Measurements from ENCODE around the gene CNTFR. TPM values are rescaled to one million over a fixed set of nuclear protein-coding genes. Genes with fewer than 3 reads are reported as not detected.
A peak's percentile ranks its signal among the peaks of the same experiment; 100 is the strongest.

Gene CNTFR
- total RNA-seq, 4 donors from 2014 or later = 0.29 to 4.6 (median 0.40) TPM; not detected in 1

DNA sequence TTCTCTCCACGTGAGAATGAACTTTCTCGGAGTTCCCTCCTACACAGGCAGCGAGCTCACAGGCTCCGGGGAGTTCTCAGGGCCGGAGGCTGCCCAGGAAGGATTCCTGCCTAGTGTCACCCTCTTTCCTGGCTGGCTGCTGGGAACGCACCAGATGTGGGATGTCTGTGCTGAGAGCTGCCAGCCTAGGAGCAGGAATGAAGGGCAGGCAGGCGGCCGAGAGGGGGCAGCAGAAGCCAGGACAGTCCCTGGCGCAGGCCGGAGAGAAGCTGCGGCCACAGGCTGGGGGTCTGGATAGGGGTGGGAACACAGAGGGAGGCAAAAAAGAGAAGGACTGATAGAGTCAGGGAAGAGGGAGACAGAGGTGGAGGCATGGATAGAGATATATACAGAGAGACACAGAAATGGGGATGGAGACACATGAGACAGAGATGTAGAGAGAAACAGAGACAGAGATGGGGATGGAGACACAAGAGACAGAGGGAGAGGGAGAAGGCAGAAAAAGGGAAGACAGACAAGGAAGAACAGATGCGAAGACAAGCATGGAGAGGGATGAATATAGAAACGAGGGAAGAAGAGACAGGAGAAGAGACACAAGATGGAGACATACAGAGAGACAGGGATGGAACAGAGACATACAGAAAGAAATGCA, 41.4 kb downstream of the CNTFR start:
- H3K27me3 ChIP-seq = peaks cover 0 to 21% (median 0%) of the 10 kb centered on the region in 4 donors
- H3K9me3 ChIP-seq = no peaks in the 10 kb centered on the region
- no peak overlapping the region for H3K4me3 ChIP-seq
- 13 to 17% methylated on average over 7 of the region's 13 CpGs for WGBS, 2 donors
- no peak overlapping the region for H3K27ac ChIP-seq
- no peak for DNase-seq
- no peaks in the 10 kb centered on the region for H3K36me3 ChIP-seq
- no peak for TF ChIP-seq POLR2A (IDR thresholded peaks at IDR 0.05)
- TF ChIP-seq, protein P1, sequence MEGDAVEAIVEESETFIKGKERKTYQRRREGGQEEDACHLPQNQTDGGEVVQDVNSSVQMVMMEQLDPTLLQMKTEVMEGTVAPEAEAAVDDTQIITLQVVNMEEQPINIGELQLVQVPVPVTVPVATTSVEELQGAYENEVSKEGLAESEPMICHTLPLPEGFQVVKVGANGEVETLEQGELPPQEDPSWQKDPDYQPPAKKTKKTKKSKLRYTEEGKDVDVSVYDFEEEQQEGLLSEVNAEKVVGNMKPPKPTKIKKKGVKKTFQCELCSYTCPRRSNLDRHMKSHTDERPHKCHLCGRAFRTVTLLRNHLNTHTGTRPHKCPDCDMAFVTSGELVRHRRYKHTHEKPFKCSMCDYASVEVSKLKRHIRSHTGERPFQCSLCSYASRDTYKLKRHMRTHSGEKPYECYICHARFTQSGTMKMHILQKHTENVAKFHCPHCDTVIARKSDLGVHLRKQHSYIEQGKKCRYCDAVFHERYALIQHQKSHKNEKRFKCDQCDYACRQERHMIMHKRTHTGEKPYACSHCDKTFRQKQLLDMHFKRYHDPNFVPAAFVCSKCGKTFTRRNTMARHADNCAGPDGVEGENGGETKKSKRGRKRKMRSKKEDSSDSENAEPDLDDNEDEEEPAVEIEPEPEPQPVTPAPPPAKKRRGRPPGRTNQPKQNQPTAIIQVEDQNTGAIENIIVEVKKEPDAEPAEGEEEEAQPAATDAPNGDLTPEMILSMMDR (IDR thresholded peaks at IDR 0.05) = peak; percentile 22 to 76 (median 66)
- intact Hi-C loops (cut with DNase I) = loop anchor here (5.0 kb wide), 1 partner anchor 54 kb away; no protein-coding TSS in a partner anchor
- H3K4me1 ChIP-seq = peaks cover 0 to 8% (median 0%) of the 10 kb centered on the region in 3 donors

DNA sequence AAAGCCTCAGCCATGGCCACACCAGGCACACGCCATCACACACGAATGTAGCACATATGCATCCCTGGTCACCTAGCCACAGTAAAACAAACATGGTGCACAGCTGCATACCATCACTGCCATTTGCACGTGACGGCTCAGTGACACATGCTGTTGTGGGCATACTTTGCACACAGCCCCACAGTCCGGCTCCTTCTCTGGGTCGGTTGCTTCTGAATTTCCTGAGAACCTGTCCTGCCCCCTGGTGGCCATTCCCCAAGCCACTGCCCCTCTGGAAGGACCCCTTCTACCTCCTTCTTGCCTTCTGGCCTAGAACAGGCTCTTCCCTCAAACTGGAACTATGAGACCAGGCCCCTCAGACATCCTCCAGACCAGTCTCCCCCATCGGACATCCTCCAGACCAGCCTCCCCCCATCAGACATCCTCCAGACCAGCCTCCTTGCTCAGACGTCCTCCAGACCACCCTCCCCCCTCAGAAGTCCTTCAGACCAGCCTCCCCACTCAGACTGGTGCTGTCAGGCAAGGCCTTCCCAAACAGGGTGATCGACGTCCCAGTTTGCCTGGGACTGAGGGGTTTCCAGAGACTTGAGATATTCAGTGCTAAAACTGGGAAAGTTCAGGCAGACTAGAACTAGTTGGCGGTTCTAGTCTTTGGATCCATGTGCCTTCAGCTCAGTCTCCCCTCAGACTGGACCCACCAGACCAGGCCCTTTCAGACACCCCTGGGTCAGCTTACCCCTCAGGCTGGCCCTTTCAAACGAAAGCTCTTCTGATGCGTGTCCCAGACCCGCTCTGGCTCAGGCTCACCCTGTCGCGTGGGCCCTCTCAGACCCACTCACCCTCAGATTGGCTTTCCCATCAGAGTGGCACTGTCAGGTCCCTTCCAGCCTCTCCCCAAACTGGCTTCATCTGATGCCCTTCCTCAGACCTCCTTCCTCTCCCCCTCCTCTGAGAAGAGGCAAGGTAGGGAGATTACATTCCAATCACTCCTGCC, 42.4 kb downstream of the CNTFR start:
- peaks cover 0 to 8% (median 0%) of the 10 kb centered on the region in 3 donors for H3K4me1 ChIP-seq
- WGBS, 2 donors = 59 to 61% methylated on average over 13 to 14 of the region's 16 CpGs
- peaks cover 0 to 21% (median 0%) of the 10 kb centered on the region in 4 donors for H3K27me3 ChIP-seq
- no peak overlapping the region for H3K27ac ChIP-seq
- TF ChIP-seq POLR2A (IDR thresholded peaks at IDR 0.05) = no peak
- TF ChIP-seq, protein P1 (IDR thresholded peaks at IDR 0.05) = peak; percentile 31 to 68 (median 52)
- intact Hi-C loops (cut with DNase I) = loop anchor here (5.0 kb wide), 1 partner anchor 55 kb away; no protein-coding TSS in a partner anchor
- no peak overlapping the region for H3K4me3 ChIP-seq
- H3K9me3 ChIP-seq = no peaks in the 10 kb centered on the region
- no peaks in the 10 kb centered on the region for H3K36me3 ChIP-seq
- no peak for DNase-seq

DNA sequence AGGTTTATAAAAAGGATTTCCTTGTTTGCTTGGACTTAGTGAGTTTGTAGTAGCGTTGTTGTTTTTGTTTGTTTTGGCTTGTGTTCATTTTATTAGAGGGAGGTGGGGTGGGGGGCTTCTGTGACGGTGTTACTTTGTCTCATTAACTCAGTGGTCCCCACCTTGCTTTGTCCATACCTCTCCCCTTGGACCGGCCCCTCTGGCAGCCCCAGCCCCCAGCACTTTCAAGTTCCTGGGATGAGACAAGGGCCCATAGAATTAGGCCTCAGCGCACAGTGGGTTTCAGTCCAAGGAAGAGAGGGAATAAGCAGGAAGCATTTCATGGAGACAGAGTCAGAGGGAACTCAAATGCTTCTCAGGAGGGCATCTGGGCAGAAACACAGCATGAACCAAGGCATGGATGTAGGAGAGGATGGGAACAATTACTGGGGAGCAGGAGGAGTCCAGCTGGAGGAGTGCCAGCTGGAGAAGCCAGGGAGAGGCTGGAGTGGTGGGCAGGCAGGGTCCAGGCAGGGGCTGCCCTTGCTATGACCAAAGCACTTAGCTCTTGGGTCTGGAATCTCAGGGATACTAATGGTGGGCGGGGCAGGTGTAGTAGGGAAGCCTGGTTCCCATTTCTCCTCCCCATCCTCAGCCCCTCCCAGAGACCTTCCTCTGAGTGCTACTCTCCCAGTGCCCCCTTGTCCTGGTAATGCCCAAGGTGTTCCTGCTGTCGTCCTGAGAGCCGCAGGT, 43.3 kb downstream of the CNTFR start:
- no peaks in the 10 kb centered on the region for H3K36me3 ChIP-seq
- H3K4me1 ChIP-seq = peaks cover 0 to 8% (median 0%) of the 10 kb centered on the region in 3 donors
- peaks cover 0 to 21% (median 0%) of the 10 kb centered on the region in 4 donors for H3K27me3 ChIP-seq
- no peak overlapping the region for H3K27ac ChIP-seq
- no peak for DNase-seq
- no peak for TF ChIP-seq POLR2A (IDR thresholded peaks at IDR 0.05)
- TF ChIP-seq, protein P1 (IDR thresholded peaks at IDR 0.05) = no peak
- intact Hi-C loops (cut with DNase I) = loop anchor here (5.0 kb wide), 1 partner anchor 56 kb away; no protein-coding TSS in a partner anchor
- no peaks in the 10 kb centered on the region for H3K9me3 ChIP-seq
- 70 to 81% methylated on average over 5 to 6 of the region's 7 CpGs for whole genome bisulfite sequencing, 2 donors
- H3K4me3 ChIP-seq = no peak overlapping the region

DNA sequence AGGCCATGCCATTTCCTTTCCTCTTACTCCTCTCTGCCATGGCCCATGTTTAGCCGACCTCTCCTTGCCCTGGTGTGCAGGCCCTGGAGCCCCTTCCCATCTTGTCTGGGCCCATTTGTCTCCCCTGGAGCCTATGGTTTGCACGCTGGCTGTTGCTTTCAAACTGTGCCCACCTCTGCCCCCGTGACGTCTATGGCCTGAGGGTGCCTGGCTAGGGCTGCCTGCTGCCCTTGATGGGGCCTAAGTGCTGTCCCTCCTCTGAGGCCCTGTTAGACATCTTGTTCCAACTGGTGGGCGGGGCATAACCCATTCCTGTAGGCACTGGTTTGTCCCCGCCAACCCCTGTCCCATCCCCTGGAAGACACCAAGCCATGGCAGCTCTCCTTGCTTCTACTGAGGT, 44.0 kb downstream of the CNTFR start:
- Histone ChIP-seq H3K27ac (no peak overlapping the region), H3K4me1 (peaks cover 0 to 8% (median 0%) of the 10 kb centered on the region in 3 donors), H3K4me3 (no peak overlapping the region), H3K36me3 (no peaks in the 10 kb centered on the region), H3K27me3 (peaks cover 0 to 21% (median 0%) of the 10 kb centered on the region in 4 donors), H3K9me3 (no peaks in the 10 kb centered on the region)
- intact Hi-C loops (cut with DNase I) = loop anchor here (5.0 kb wide), 1 partner anchor 57 kb away; no protein-coding TSS in a partner anchor
- no peak for TF ChIP-seq POLR2A (IDR thresholded peaks at IDR 0.05)
- TF ChIP-seq, protein P1 (IDR thresholded peaks at IDR 0.05) = no peak
- WGBS, 2 donors = 77 to 84% methylated on average over 6 of the region's 6 CpGs
- no peak for DNase-seq
